ENCODE results near the gene COL4A2.
A peak's percentile ranks its signal among the peaks of the same experiment; 100 is the strongest.

COL4A2 gene

DNA sequence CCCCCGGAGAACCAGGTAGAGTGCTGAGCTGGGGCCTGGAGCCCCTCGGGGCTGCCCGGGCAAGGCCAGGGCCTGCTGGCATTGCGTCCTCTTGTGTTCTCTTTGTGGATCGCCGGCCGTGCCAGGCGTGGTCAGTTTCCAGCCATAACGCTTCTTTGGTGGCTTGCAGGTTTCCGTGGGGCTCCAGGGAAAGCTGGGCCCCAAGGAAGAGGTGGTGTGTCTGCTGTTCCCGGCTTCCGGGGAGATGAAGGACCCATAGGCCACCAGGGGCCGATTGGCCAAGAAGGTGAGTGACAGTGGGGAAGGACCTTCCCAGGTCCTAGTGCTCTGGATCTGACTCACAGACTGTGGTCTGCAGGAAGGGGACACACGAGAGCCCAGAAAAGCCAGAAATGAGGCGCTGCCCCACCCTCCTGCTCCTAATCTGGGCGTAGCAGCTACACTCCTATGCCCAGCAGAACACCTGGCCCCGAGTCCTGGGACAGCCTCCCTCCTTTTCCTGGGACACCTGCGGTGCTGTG is 197.0 kb downstream of the COL4A2 start:
- DNase-seq, result no peak

DNA sequence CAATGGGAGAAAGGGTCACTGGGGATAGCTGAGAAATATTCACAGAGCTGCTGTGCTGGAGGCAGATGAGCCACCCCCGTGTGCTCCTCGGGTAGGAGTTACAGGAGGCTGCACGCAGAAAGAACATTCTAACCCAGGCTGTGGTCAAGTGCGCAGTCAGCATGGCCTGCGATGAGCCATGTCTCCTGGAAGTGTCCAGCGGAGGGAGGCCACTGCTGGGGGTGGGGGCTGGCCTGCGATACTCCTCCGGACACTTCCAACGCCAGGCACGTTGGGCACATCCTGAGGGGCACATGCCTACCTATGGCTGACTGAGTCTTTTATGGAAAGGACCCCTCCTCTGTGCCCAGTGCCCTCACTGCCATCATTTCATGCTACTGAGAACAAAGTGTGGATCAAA is 198.5 kb downstream of the COL4A2 start:
- DNase-seq, result no peak

DNA sequence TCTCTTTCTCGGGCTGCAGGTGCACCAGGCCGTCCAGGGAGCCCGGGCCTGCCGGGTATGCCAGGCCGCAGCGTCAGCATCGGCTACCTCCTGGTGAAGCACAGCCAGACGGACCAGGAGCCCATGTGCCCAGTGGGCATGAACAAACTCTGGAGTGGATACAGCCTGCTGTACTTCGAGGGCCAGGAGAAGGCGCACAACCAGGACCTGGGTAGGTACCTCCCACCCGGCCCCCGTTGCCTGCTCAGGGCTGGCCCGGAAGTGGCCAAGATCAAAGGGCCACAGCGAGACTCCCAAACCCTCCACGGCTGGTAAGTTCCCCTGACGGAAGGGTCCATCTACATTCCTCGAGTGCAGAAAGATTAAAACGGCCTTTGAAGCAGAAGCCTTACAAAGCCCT is 199.3 kb downstream of the COL4A2 start:
- DNase-seq, result no peak

DNA sequence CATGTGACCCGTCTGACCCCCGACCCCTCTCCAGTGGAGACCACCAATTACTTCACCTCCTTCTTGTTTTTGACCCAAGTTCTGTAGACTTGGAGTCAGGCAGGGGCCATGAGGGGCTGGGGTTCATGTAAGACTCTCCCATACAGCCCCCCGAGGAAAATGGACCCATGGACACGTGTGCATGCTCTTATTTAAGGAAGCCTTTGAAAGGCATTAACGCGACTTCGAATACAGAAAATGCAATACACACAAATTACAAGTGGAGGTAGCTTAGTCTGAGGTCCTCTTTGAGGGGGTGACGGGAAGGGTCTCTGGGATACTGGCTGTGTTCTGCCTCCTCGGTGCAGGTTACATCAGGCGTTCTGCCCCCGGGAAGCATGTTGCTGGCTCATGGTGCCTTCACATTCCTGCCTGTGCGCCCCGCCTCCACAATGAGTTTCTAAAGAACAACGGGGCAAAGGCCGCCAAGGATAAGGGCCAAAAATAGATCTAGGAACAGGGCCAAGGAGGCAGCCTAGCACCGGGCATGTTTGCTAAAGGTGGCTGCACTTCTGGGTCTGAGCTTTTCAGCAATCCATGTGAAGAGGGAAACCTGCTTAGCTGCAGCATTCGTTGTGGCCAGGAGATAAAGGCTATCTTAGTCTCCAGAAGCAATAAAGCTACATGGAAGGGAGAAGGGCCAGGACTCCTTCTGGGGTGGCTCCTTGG is 199.9 kb downstream of the COL4A2 start:
- peak in 1 of 3 experiments; percentile 36 for DNase-seq

DNA sequence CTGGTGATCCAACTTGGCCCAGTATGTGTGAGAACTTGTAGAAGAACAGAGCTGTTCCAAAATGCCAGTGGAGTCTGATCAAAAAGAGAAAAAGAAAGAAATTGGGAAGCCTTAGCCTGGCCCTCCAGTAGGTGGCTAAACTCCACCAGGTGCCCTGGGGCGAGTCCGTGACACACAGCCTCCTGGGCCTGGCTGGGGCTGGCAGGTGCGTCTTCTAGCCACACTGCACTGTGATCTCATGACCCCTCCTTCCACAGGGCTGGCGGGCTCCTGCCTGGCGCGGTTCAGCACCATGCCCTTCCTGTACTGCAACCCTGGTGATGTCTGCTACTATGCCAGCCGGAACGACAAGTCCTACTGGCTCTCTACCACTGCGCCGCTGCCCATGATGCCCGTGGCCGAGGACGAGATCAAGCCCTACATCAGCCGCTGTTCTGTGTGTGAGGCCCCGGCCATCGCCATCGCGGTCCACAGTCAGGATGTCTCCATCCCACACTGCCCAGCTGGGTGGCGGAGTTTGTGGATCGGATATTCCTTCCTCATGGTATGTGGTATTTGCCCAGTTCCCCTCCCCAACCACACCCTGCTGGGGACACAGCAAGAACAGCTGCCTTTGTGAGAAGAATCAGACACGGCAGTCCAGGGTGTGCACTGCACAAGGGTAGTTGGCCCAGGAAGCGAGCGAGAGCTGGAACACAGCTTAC is 200.7 kb downstream of the COL4A2 start:
- DNase-seq, result no peak

DNA sequence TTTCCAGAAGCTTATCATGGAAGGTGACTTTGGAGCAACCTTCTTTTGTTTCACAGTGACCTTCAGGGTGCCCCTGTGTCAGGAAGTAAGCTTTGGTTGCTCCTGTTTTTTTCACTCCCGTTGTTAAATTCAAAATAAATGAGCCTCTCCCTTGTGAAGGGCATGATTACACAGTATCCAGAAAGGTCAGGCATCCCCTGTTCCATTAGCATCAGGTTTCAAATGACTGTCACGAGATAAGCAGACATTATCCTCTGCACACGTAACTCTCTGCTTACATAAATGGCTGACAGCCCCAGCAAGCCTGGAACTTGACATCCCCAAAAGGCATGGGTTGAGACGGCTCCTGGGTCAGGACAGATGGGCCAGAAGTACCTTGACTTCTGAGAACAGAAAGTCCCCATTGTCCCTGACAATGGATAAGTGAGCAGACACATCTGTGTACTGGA is 202.4 kb downstream of the COL4A2 start:
- DNase-seq, result peak in 2 of 3 experiments; percentile 64 to 89

DNA sequence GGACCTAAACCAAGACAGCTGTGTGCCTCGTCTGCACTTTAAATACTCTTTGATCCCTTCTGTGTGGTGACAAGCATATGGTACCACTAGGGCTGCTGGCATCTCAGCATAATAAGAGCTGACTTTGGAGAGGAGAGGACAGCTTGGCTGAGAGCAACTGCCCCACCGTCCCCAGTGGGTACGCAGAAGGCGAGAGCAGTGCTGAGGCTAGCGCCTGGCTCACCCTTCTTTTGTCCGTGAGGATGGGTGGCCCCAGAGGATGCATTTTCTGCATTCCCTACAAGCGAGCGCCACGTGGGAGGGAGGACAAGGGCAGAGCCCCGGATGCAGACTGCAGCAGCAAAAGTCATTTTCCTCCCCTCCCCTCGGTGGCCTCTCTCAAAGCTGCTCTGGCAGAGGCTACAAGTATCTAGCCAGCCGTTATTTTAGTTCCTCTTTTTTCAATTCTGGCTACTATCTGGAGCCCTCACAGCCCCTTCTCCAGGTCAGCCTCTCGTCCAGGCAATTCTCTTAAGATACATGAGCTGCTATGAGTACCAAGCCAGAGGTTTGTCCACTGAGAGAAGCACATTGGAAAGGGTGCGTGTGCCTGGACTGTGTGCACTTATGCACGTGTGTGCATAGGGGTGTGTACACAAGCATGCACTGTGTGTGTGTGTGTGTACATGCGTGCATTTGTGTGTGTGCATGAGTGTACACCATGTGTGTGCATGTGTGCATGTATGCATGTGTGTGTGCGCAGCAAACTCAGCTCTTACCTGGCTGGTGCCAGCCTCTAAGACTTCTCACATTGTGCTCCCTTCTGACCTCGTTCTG is 203.1 kb downstream of the COL4A2 start:
- peak in 1 of 3 experiments; percentile 40 for DNase-seq

DNA sequence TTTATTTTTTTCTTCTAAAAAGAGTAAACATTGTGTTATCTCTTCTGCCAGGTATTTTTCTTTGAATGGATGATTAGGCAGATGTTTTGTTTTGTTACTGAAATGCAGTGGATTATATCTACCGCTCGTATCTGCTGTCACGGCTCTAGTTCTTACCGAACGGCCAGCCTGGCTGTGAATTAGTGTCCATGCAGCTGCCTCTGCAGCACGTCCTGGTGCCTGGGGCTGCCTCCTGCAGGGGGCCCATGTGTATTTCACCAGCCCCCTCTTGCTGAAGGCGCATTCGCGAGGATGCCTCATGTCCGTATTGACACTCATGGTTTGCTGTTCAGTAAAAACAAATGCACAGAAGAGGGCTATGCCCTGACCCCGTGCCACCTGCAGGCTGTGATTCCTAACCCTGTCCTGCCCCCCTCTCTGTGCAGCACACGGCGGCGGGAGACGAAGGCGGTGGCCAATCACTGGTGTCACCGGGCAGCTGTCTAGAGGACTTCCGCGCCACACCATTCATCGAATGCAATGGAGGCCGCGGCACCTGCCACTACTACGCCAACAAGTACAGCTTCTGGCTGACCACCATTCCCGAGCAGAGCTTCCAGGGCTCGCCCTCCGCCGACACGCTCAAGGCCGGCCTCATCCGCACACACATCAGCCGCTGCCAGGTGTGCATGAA is 204.6 kb downstream of the COL4A2 start:
- peak in 1 of 3 experiments; percentile 26 for DNase-seq

DNA sequence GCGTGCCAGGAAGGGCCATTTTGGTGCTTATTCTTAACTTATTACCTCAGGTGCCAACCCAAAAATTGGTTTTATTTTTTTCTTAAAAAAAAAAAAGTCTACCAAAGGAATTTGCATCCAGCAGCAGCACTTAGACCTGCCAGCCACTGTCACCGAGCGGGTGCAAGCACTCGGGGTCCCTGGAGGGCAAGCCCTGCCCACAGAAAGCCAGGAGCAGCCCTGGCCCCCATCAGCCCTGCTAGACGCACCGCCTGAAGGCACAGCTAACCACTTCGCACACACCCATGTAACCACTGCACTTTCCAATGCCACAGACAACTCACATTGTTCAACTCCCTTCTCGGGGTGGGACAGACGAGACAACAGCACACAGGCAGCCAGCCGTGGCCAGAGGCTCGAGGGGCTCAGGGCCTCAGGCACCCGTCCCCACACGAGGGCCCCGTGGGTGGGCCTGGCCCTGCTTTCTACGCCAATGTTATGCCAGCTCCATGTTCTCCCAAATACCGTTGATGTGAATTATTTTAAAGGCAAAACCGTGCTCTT is 205.2 kb downstream of the COL4A2 start:
- no peak for DNase-seq

DNA sequence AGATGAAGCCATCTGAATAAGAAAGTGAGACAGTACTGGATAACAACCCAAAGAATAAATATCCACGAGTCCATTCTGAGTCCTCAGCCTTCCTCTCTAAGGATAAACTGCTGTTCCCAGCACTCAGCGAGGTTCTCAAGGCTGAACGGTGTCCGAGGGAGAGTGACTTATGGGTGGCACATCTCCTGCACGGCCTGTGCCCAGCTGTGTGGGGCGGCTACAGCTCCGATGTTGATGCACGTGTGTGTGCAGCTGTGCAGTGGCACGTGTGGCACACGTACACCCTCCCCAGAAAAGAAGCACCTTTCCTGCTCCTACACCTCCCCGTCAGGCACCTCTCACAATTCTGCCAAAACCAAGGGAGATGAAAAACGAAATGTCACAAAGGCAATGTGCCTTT is 209.4 kb downstream of the COL4A2 start:
- no peak for DNase-seq

DNA sequence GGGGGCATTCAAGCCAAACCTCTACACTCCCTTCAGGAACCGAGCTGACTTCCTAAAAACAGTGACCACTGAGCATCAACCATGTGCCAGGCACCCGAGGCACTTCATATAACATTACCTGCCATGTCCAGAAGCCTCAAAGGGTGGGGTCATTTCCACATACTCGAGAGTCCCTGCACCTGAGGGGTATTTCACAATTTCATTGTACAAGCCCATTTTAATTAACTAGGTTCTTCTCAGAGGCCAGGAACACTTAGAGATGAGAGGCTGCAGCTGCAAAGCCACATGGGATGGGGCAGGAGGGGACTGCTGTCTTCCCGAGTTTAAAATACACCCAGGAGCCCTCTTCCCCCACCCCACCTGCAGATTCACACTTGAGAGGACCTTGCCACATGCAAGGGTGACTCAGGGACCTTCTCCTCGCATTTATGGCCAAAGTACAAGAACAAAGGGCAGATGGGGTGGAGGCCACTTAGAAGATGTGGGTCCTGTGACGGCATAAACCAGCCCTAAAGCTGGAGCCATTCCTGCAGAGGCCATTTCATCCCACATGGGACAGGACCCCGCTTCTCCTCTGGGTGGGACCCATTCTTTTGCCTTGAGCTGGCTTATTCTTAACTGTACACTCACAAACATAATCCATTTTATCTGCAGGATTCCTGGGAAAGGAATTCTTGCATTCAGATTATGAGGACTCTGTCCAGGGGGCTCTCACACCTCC is 210.6 kb downstream of the COL4A2 start:
- peak in 1 of 3 experiments; percentile 65 for DNase-seq

DNA sequence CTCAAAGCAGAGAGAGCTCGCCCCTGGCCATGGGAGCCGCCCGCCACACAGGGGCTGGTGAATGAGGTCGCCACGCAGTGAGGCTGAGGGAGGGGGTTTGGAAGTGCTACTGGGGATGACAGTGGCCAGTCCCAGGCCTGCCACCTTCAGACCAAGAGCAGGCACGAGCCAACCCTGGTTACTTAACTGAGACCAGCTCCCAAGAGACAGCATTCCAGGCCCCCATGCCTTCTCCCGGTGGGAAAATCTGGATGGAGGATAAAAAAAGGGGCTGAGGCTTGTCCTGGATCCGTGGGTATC is 211.1 kb downstream of the COL4A2 start:
- DNase-seq, result no peak

DNA sequence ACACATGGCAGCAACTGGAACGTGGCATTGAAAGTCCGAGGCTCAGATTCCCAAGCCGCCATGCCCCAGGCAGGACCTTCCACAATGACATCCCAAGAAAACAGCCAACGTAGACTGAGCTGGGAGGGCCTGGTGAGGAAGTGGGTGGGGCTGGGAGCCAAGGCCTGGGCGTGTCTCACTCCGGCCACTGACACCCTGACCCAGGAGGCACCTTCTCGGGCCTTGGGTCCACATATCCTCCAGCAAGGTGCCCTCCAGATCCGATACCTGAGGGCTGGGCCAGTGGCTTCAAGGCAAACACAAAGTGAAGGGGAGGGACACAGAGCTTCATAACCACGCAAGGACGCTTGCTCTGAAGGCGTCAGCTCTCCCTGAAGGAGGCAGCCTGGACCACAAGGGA is 211.5 kb downstream of the COL4A2 start:
- no peak for DNase-seq

DNA sequence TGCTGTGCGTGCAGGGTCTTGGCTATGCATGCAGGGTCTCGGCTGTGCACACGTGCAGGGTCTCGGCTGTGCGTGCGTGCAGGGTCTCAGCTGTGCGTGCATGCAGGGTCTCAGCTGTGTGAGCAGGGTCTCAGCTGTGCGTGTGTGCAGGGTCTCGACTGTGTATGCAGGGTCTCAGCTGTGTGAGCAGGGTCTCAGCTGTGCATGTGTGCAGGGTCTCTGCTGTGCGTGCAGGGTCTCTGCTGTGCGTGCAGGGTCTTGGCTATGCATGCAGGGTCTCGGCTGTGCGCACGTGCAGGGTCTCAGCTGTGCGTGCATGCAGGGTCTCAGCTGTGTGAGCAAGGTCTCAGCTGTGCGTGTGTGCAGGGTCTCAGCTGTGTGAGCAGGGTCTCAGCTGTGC is 212.0 kb downstream of the COL4A2 start:
- no peak for DNase-seq

DNA sequence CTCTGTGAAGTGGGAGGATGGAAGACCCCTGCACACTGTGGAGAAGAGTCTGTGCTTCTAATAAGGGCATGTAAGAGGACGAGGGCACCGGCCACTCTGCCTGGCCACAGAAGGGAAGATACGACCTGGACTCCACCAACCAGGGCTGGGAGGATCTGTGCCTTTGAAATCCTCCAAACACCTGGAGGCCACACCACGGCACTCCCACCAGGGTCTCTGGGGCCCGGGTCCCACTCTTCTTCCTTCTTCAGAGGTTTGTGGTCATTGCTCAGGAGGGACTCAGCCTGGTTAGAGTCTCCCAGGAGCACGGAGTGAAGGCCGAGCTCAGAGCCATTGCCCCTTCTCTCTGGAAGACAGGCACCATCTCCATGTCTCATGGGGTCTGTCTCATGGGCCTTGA is 212.4 kb downstream of the COL4A2 start:
- DNase-seq, result no peak

DNA sequence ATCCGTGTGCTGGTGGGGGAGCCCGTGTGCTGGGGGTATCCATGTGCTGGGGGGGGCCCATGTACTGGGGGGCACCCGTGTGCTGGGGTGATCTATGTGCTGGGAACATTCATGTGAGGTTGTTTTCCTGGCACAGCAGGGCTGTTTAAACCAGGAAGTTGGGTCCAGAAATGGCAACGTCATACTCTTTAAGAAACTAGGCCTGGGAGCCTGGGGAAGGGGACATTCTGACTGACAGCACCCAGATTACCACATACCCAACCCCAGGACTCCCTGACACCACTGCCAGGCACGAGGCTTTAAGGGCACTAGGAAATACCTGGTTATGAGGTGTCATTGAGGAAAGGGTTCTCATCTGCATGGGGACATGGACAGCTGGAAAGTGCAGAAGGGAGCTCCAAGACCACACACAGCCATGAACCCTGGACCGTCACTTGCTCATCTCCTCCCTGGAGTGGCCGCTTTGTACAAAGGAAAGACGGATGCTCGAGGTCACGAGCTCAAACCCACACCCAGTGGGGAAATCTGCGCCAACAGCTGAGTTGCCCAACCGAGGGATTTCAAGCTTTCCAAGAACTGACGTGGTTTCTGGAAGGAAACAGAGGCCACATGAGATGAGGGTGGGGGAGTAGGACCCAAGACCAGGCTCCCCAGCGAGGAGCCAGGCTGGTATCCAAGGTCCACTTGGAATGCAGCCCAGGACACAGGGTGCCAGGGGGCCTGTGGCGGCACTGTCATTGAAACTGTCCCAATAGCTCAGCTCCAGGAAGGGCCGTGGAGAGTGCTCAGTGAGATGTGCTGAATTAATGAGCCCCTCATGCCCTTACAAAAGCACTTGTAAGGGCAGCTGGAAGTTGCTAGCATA is 213.6 kb downstream of the COL4A2 start:
- peak in 1 of 3 experiments; percentile 78 for DNase-seq

DNA sequence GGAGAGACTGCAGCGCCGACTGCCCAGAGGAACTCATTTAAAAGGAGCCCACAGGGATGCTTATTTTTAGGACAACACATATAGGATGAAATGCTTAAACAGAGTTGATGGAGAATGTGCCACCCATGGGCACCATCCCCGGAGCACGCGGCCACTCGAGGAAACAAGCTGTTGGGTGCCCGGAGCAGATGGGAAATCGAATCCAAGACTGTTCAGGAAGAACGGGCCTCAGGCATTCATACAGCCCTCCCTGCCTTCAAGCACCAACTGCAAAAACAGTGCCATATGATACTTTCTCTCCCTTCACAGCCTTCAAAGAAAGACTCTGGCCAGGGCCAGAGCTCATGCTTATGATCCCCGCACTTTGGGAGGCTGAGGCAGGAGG is 214.2 kb downstream of the COL4A2 start:
- peak in 1 of 3 experiments; percentile 64 for DNase-seq

DNA sequence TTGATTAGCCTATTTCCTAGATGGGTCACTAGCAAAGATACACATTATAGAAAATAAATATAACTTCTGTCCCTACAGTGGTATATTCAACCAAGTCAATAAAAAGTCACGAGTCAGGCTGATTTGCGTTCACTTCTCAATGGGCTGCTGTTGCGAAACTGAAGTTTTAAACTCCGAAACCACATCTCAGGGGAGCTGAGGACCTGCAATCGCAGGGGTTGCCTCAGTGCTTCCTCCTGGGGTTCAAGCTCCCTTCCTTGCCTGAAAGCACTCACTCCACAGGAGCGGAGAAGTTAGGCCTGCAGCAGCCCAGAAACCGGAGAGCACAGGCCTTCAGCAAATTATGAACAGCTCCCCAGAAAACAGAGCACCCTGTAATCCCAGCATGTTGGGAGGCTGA is 214.9 kb downstream of the COL4A2 start:
- DNase-seq, result no peak

DNA sequence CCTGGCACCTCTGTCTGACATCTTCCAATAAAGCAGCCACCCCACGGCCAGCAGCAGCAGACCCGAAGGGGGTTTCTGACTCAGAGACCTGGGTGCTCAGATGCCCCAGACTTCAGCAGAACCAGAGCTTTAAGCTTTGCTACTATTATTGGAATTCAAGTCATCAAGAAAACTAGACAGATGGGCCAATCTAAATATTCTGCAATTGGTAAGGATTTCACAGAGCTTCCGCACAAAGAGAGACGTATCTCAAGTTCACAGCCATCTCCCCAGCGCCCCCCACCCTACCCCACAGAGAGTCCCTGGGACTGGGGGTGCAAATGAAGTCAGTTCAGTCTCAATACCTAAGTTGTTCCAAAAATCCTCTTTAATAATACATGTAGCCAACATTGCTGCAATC is 215.6 kb downstream of the COL4A2 start:
- no peak for DNase-seq

DNA sequence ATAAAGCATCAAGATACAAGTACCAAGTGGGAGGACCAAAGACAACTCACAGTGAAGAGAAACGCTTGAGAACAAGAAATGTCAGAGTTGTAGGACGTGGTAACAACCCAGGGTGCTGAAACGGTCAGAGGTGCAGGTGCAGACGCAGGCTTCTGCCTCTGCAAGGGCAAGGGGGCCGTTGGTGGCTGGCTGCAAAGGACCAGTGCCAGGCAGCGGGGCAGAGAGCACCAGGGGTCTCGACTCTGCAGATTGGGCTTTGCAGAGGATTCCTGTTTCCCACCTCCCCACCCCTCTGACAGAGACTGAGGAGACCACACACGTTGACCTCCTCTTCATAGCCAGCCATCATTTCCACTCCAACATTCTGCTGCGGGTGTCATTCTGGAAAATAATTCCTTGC is 216.1 kb downstream of the COL4A2 start:
- DNase-seq, result no peak

All from NCI-H1417 (cell line).